Measurements from ENCODE around the gene PTPRG.

Gene PTPRG

GRCh38 chr3:61594144-61594963, 33.0 kb downstream of the PTPRG start:
- TF ChIP-seq POLR2AphosphoS5 (IDR thresholded peaks at IDR 0.05; ENCODE audit: low read depth, low read length) (no peak), POLR2A (IDR thresholded peaks at IDR 0.05; ENCODE audit: low read depth, low read length) (no peak), TAF1 (IDR thresholded peaks at IDR 0.05; ENCODE audit: borderline replicate concordance, low read depth, low read length) (no peak)
- DNase-seq (ENCODE audit: insufficient read length) (no peak), FAIRE-seq (no peak)

GRCh38 chr3:61594964-61595285, 33.6 kb downstream of the PTPRG start:
- FAIRE-seq (no peak), DNase-seq (ENCODE audit: insufficient read length) (no peak)
- TF ChIP-seq POLR2A (IDR thresholded peaks at IDR 0.05; ENCODE audit: low read depth, low read length) (no peak), POLR2AphosphoS5 (IDR thresholded peaks at IDR 0.05; ENCODE audit: low read depth, low read length) (no peak), TAF1 (IDR thresholded peaks at IDR 0.05; ENCODE audit: borderline replicate concordance, low read depth, low read length) (no peak)

- TF ChIP-seq POLR2AphosphoS5 (IDR thresholded peaks at IDR 0.05; ENCODE audit: low read depth, low read length) (no peak), TAF1 (IDR thresholded peaks at IDR 0.05; ENCODE audit: borderline replicate concordance, low read depth, low read length) (no peak), POLR2A (IDR thresholded peaks at IDR 0.05; ENCODE audit: low read depth, low read length) (no peak)
- no peak for DNase-seq (ENCODE audit: insufficient read length)
- no peak for FAIRE-seq
Observed at GRCh38 chr3:61595288-61595687, 33.9 kb downstream of the PTPRG start.

- no peak for DNase-seq (ENCODE audit: insufficient read length)
- no peak for FAIRE-seq
- TF ChIP-seq TAF1 (IDR thresholded peaks at IDR 0.05; ENCODE audit: borderline replicate concordance, low read depth, low read length), result no peak
- no peak for TF ChIP-seq POLR2A (IDR thresholded peaks at IDR 0.05; ENCODE audit: low read depth, low read length)
- no peak for TF ChIP-seq POLR2AphosphoS5 (IDR thresholded peaks at IDR 0.05; ENCODE audit: low read depth, low read length)
Observed at GRCh38 chr3:61595826-61596225, 34.5 kb downstream of the PTPRG start.

- DNase-seq (ENCODE audit: insufficient read length), result no peak
- no peak for TF ChIP-seq POLR2AphosphoS5 (IDR thresholded peaks at IDR 0.05; ENCODE audit: low read depth, low read length)
- TF ChIP-seq TAF1 (IDR thresholded peaks at IDR 0.05; ENCODE audit: borderline replicate concordance, low read depth, low read length), result no peak
- no peak for FAIRE-seq
Observed at GRCh38 chr3:61597906-61598305, 36.5 kb downstream of the PTPRG start.

- no peak for FAIRE-seq
- TF ChIP-seq POLR2AphosphoS5 (IDR thresholded peaks at IDR 0.05; ENCODE audit: low read depth, low read length), result no peak
- no peak for TF ChIP-seq TAF1 (IDR thresholded peaks at IDR 0.05; ENCODE audit: borderline replicate concordance, low read depth, low read length)
- TF ChIP-seq POLR2A (IDR thresholded peaks at IDR 0.05; ENCODE audit: low read depth, low read length), result no peak
- DNase-seq (ENCODE audit: insufficient read length), result no peak
Observed at GRCh38 chr3:61600195-61600594, 38.8 kb downstream of the PTPRG start.

- no peak for DNase-seq (ENCODE audit: insufficient read length)
- FAIRE-seq, result no peak
Observed at GRCh38 chr3:61601831-61602230, 40.5 kb downstream of the PTPRG start.

GRCh38 chr3:61602466-61602865, 41.1 kb downstream of the PTPRG start:
- TF ChIP-seq POLR2A (IDR thresholded peaks at IDR 0.05; ENCODE audit: low read depth, low read length), result no peak
- no peak for TF ChIP-seq POLR2AphosphoS5 (IDR thresholded peaks at IDR 0.05; ENCODE audit: low read depth, low read length)
- no peak for TF ChIP-seq TAF1 (IDR thresholded peaks at IDR 0.05; ENCODE audit: borderline replicate concordance, low read depth, low read length)
- no peak for DNase-seq (ENCODE audit: insufficient read length)
- FAIRE-seq, result no peak

More at GRCh38 chr3:61601831-61602230, 40.5 kb downstream of the PTPRG start:
- TF ChIP-seq TAF1 (IDR thresholded peaks at IDR 0.05; ENCODE audit: borderline replicate concordance, low read depth, low read length), result no peak
- no peak for TF ChIP-seq POLR2AphosphoS5 (IDR thresholded peaks at IDR 0.05; ENCODE audit: low read depth, low read length)

- TF ChIP-seq POLR2A (IDR thresholded peaks at IDR 0.05; ENCODE audit: low read depth, low read length) (no peak), TAF1 (IDR thresholded peaks at IDR 0.05; ENCODE audit: borderline replicate concordance, low read depth, low read length) (no peak), POLR2AphosphoS5 (IDR thresholded peaks at IDR 0.05; ENCODE audit: low read depth, low read length) (no peak)
- FAIRE-seq (no peak), DNase-seq (ENCODE audit: insufficient read length) (no peak)
Observed at GRCh38 chr3:61605589-61606175, 44.3 kb downstream of the PTPRG start.

- DNase-seq (ENCODE audit: insufficient read length) (no peak), FAIRE-seq (no peak)
- TF ChIP-seq TAF1 (IDR thresholded peaks at IDR 0.05; ENCODE audit: borderline replicate concordance, low read depth, low read length), result no peak
- TF ChIP-seq POLR2AphosphoS5 (IDR thresholded peaks at IDR 0.05; ENCODE audit: low read depth, low read length), result no peak
- no peak for TF ChIP-seq POLR2A (IDR thresholded peaks at IDR 0.05; ENCODE audit: low read depth, low read length)
Observed at GRCh38 chr3:61606196-61606595, 44.8 kb downstream of the PTPRG start.

- no peak for DNase-seq (ENCODE audit: insufficient read length)
- FAIRE-seq, result no peak
- TF ChIP-seq TAF1 (IDR thresholded peaks at IDR 0.05; ENCODE audit: borderline replicate concordance, low read depth, low read length) (no peak), POLR2AphosphoS5 (IDR thresholded peaks at IDR 0.05; ENCODE audit: low read depth, low read length) (no peak), POLR2A (IDR thresholded peaks at IDR 0.05; ENCODE audit: low read depth, low read length) (no peak)
Observed at GRCh38 chr3:61608072-61608471, 46.7 kb downstream of the PTPRG start.

GRCh38 chr3:61608711-61609110, 47.3 kb downstream of the PTPRG start:
- FAIRE-seq, result no peak
- DNase-seq (ENCODE audit: insufficient read length), result no peak
- TF ChIP-seq POLR2AphosphoS5 (IDR thresholded peaks at IDR 0.05; ENCODE audit: low read depth, low read length) (no peak), TAF1 (IDR thresholded peaks at IDR 0.05; ENCODE audit: borderline replicate concordance, low read depth, low read length) (no peak), POLR2A (IDR thresholded peaks at IDR 0.05; ENCODE audit: low read depth, low read length) (no peak)
